Heart left ventricle (tissue), 16 donors: ENCODE data around the gene B3GNT3. TPM values are rescaled to one million over a fixed set of nuclear protein-coding genes. Genes with fewer than 3 reads are reported as not detected.

Experiments used
- ATAC-seq, 4 donors: fragments of 200-7000 bp; cut with Tn5 transposase; one replicate each; pipeline ENCODE4 v1.9.1; 2020 to 2022; ENCODE audit warnings: moderate library complexity in 4 of 4, mild to moderate bottlenecking in 3 of 4, moderate number of reproducible peaks in 1 of 4
- DNase-seq, 5 donors: peaks; one replicate each; pipeline ENCODE4 v3.0.0-alpha.2; 2020
- H3K27ac ChIP-seq, 12 donors: fragments of 200-600 bp; sonication (generic) in 4 of 12; one replicate each; pipeline versions ENCODE4 v1.5.0 to v1.8.0; 2016 to 2022; ENCODE audit warnings: mild to moderate bottlenecking in 2 of 12
- H3K27me3 ChIP-seq, 9 donors: fragments of 200-600 bp; sonication (generic) in 2 of 9; one replicate each; pipeline versions ENCODE4 v1.5.1 to v1.8.0; 2016 to 2022; ENCODE audit warnings: mild to moderate bottlenecking in 3 of 9
- H3K36me3 ChIP-seq, 9 donors: fragments of 200-600 bp; sonication (generic) in 2 of 9; one replicate each; pipeline versions ENCODE4 v1.5.0 to v1.8.0; 2018 to 2022; ENCODE audit warnings: mild to moderate bottlenecking in 2 of 9
- H3K4me1 ChIP-seq, 12 donors: fragments of 200-600 bp; sonication (generic) in 4 of 12; one replicate each; pipeline versions ENCODE4 v1.5.0 to v1.8.0; 2016 to 2022; ENCODE audit warnings: mild to moderate bottlenecking in 3 of 12
- H3K4me3 ChIP-seq, 12 donors: fragments of 200-600 bp; sonication (generic) in 4 of 12; one replicate each; pipeline versions ENCODE4 v1.5.0 to v1.8.0; 2017 to 2022; ENCODE audit warnings: mild to moderate bottlenecking in 9 of 12, moderate library complexity in 4 of 12
- H3K9me3 ChIP-seq, 12 donors: fragments of 200-600 bp; sonication (generic) in 4 of 12; one replicate each; pipeline versions ENCODE4 v1.5.0 to v1.8.0; 2016 to 2022; ENCODE audit warnings: mild to moderate bottlenecking in 1 of 12
- POLR2A ChIP-seq, 2 donors: fragments of 450-650 bp; IDR thresholded peaks; one replicate each; pipeline ENCODE4 v1.6.1; 2017; ENCODE audit warnings: antibody characterized with exemption in 2 of 2, mild to moderate bottlenecking in 2 of 2, moderate library complexity in 2 of 2
- WGBS, 4 donors: extraction: QIAGEN DNeasy Blood & Tissue Kit in 2 of 4; methylation state at CpG; one replicate each; pipeline versions ENCODE4 v1.1.5 to v1.1.7; 2013 to 2018; 5-methylcytosine and 5-hydroxymethylcytosine counted together
- intact Hi-C, 10 donors: fragments of 100-400 bp; cut with DNase I; formaldehyde crosslinking; loops; one replicate each; pipeline versions ENCODE4 v1.11.1 to v1.14.2; 2022
- polyA plus RNA-seq, 2 donors: library from polyadenylated mRNA; stranded (reverse); fragments of 200-250 nt; gene quantifications; one replicate each; pipeline ENCODE4 v1.2.3, GENCODE V29; 2013
- total RNA-seq, 9 donors: library from RNA; depleted of rRNA in 2 of 9; stranded (reverse); fragments of >200 nt in 2 of 9; fragmentation: NEBNext Ultra II Directional in 3 of 9; extraction: Animal tissue kit (Norgen Biotek cat#: 25700) in 3 of 9; gene quantifications; one replicate each; pipeline versions ENCODE4 v1.1.0 to v1.2.4, GENCODE V29; 2016 to 2023
- TF ChIP-seq, protein P1 (sequence below), 12 donors: fragments of 200-600 bp; sonication (generic) in 4 of 12; IDR thresholded peaks; one replicate each; pipeline versions ENCODE4 v1.5.0 to v1.8.0; 2018 to 2022; ENCODE audit warnings: antibody characterized with exemption in 12 of 12, mild to moderate bottlenecking in 5 of 12
- donor health status: ischemic (EF 13 %, LVEDD 7.1; RV severe dilation, severe dysfunction).
- donor health status: healthy with polysubstance abuse.
- donor health status: DM: no; HTN: yes; CAD: no.
- donor health status: DM: no; HTN: no; CAD: no.
- donor health status: ischemic (EF 25% LVEDD 6.9; RV normal size, moderate dysfunction).
- donor health status: ischemic (EF 25% LVEDD 5.7; RV mildly dilated, moderate dysfunction).
- donor health status: healthy.
- donor health status: DM: yes; HTN: yes; CAD: no.
- donor health status: ischemic (EF 35%, LVEDD 5.7; RV mildly dilated, moderate dysfunction).
- donor health status: nonischemic (EF 11% LVEDD 7.7; RV severe dilation, severe dysfunction).
- donor health status: DM: yes; HTN: yes; CAD: no.
- donor health status: PGD.
- donor health status: ischemic (EF 29% LVEDD 5.4; RV normal size, mild dysfunction).
- donor health status: nonischemic (EF 23%, LVEDD 6.1; RV moderate dilation, normal function).

The B3GNT3 gene
- total and polyA plus RNA-seq, 11 donors: not detected

DNA sequence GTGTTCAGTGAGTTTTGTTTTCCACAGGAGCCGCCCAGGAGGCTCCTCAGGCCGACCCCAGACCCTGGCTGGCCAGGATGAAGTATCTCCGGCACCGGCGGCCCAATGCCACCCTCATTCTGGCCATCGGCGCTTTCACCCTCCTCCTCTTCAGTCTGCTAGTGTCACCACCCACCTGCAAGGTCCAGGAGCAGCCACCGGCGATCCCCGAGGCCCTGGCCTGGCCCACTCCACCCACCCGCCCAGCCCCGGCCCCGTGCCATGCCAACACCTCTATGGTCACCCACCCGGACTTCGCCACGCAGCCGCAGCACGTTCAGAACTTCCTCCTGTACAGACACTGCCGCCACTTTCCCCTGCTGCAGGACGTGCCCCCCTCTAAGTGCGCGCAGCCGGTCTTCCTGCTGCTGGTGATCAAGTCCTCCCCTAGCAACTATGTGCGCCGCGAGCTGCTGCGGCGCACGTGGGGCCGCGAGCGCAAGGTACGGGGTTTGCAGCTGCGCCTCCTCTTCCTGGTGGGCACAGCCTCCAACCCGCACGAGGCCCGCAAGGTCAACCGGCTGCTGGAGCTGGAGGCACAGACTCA lies 12.9 kb downstream of the B3GNT3 start:
- Histone ChIP-seq H3K27me3 (peaks cover 0 to 28% (median 4%) of the 10 kb centered on the region in 9 donors), H3K9me3 (peaks cover 0 to 8% (median 0%) of the 10 kb centered on the region in 12 donors), H3K27ac (no peak overlapping the region), H3K4me3 (no peak overlapping the region), H3K36me3 (no peaks in the 10 kb centered on the region), H3K4me1 (peaks cover 0 to 11% (median 0%) of the 10 kb centered on the region in 12 donors)
- DNase-seq: no peak
- no peak for ATAC-seq
- TF ChIP-seq, protein P1, sequence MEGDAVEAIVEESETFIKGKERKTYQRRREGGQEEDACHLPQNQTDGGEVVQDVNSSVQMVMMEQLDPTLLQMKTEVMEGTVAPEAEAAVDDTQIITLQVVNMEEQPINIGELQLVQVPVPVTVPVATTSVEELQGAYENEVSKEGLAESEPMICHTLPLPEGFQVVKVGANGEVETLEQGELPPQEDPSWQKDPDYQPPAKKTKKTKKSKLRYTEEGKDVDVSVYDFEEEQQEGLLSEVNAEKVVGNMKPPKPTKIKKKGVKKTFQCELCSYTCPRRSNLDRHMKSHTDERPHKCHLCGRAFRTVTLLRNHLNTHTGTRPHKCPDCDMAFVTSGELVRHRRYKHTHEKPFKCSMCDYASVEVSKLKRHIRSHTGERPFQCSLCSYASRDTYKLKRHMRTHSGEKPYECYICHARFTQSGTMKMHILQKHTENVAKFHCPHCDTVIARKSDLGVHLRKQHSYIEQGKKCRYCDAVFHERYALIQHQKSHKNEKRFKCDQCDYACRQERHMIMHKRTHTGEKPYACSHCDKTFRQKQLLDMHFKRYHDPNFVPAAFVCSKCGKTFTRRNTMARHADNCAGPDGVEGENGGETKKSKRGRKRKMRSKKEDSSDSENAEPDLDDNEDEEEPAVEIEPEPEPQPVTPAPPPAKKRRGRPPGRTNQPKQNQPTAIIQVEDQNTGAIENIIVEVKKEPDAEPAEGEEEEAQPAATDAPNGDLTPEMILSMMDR (IDR thresholded peaks at IDR 0.05): no peak
- WGBS, 4 donors: 50 to 72% (median 64%) methylated on average over 22 to 38 of the region's 38 CpGs
- intact Hi-C loops: no loop called here

DNA sequence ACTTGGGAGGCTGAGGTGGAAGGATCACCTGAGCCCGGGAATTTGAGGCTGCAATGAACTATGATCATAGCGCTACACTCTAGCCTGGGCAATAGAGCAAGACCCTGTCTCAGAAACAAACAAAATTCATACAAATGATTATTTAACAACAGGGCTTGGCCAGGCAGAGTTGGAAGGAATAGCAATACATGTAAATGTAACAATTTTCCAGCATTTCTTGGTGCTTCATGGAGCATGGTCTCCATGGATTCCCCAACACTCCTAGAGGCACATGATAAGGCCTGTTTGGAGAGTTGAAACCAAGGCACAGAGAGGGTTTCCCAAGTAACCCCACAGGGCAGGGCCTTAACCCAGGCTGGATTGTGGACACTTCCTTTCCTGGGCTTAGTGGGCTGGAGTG lies 16.2 kb downstream of the B3GNT3 start:
- Histone ChIP-seq H3K9me3 (peaks cover 0 to 8% (median 0%) of the 10 kb centered on the region in 12 donors), H3K27ac (no peak overlapping the region), H3K4me1 (no peaks in the 10 kb centered on the region), H3K27me3 (peaks cover 0 to 45% (median 4%) of the 10 kb centered on the region in 9 donors), H3K4me3 (no peak overlapping the region), H3K36me3 (no peaks in the 10 kb centered on the region)
- no peak for ATAC-seq
- WGBS, 4 donors: 93 to 98% (median 95%) methylated on average over 2 of the region's 2 CpGs
- intact Hi-C loops: no loop called here
- TF ChIP-seq, protein P1 (IDR thresholded peaks at IDR 0.05): no peak
- no peak for TF ChIP-seq POLR2A (IDR thresholded peaks at IDR 0.05)
- no peak for DNase-seq

DNA sequence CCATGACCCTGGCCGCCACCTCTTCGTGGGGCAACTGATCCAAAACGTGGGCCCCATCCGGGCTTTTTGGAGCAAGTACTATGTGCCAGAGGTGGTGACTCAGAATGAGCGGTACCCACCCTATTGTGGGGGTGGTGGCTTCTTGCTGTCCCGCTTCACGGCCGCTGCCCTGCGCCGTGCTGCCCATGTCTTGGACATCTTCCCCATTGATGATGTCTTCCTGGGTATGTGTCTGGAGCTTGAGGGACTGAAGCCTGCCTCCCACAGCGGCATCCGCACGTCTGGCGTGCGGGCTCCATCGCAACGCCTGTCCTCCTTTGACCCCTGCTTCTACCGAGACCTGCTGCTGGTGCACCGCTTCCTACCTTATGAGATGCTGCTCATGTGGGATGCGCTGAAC lies 16.7 kb downstream of the B3GNT3 start:
- Histone ChIP-seq H3K27me3 (peaks cover 0 to 50% (median 4%) of the 10 kb centered on the region in 9 donors), H3K36me3 (no peaks in the 10 kb centered on the region), H3K9me3 (peaks cover 0 to 8% (median 0%) of the 10 kb centered on the region in 12 donors), H3K4me3 (no peak overlapping the region), H3K27ac (no peak overlapping the region), H3K4me1 (no peaks in the 10 kb centered on the region)
- no peak for DNase-seq
- intact Hi-C loops: no loop called here
- TF ChIP-seq POLR2A (IDR thresholded peaks at IDR 0.05): no peak
- TF ChIP-seq, protein P1 (IDR thresholded peaks at IDR 0.05): no peak
- 83 to 90% (median 87%) methylated on average over 20 of the region's 20 CpGs for WGBS, 4 donors
- ATAC-seq: no peak

DNA sequence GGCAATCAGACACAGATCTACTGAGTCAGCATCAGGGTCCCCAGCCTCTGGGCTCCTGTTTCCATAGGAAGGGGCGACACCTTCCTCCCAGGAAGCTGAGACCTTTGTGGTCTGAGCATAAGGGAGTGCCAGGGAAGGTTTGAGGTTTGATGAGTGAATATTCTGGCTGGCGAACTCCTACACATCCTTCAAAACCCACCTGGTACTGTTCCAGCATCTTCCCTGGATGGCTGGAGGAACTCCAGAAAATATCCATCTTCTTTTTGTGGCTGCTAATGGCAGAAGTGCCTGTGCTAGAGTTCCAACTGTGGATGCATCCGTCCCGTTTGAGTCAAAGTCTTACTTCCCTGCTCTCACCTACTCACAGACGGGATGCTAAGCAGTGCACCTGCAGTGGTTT lies 17.2 kb downstream of the B3GNT3 start:
- no peak for ATAC-seq
- DNase-seq: no peak
- H3K4me3 ChIP-seq: no peak overlapping the region
- 62 to 70% (median 66%) methylated on average over 5 of the region's 5 CpGs for WGBS, 4 donors
- H3K36me3 ChIP-seq: no peaks in the 10 kb centered on the region
- peaks cover 0 to 8% (median 0%) of the 10 kb centered on the region in 12 donors for H3K9me3 ChIP-seq
- H3K27ac ChIP-seq: no peak overlapping the region
- TF ChIP-seq, protein P1 (IDR thresholded peaks at IDR 0.05): no peak
- TF ChIP-seq POLR2A (IDR thresholded peaks at IDR 0.05): no peak
- peaks cover 0 to 55% (median 4%) of the 10 kb centered on the region in 9 donors for H3K27me3 ChIP-seq
- no peaks in the 10 kb centered on the region for H3K4me1 ChIP-seq
- intact Hi-C loops: no loop called here
